Neural progenitor cell (in vitro differentiated cells): ENCODE data around the gene DNAJC5. TPM values are rescaled to one million over a fixed set of nuclear protein-coding genes. Genes with fewer than 3 reads are reported as not detected.

Source experiments
- DNase-seq: peaks from one replicate; pipeline ENCODE4 v3.0.0-alpha.2; 2016; ENCODE audit warnings: low spot score
- H2AFZ ChIP-seq: fragments of 200-600 bp; sonication (generic); replicated peaks from 2 replicates; pipeline ENCODE4 v1.6.1; 2016; ENCODE audit warnings: antibody characterized with exemption
- H3F3A ChIP-seq: fragments of 200-600 bp; sonication (generic); 2 replicates; pipeline ENCODE4 v1.6.1; 2016; ENCODE audit warnings: antibody characterized with exemption, low read depth
- H3K27ac ChIP-seq: fragments of 200-600 bp; sonication (generic); 2 replicates; pipeline ENCODE4 v1.5.1; 2016; ENCODE audit warnings: mild to moderate bottlenecking
- H3K27me3 ChIP-seq: fragments of 200-600 bp; sonication (generic); 2 replicates; pipeline ENCODE4 v1.6.1; 2016; ENCODE audit warnings: mild to moderate bottlenecking, moderate library complexity
- H3K36me3 ChIP-seq: fragments of 200-600 bp; sonication (generic); 2 replicates; pipeline ENCODE4 v1.5.1; 2016
- H3K4me1 ChIP-seq: fragments of 200-600 bp; sonication (generic); 2 replicates; pipeline ENCODE4 v1.6.1; 2016; ENCODE audit warnings: mixed run types
- H3K4me2 ChIP-seq: fragments of 200-600 bp; sonication (generic); 2 replicates; pipeline ENCODE4 v1.6.1; 2016
- H3K4me3 ChIP-seq: fragments of 200-600 bp; sonication (generic); 2 replicates; pipeline ENCODE4 v1.5.1; 2016
- H3K79me2 ChIP-seq: fragments of 200-600 bp; sonication (generic); 2 replicates; pipeline ENCODE4 v1.6.1; 2016; ENCODE audit warnings: low read depth
- H3K9ac ChIP-seq: fragments of 200-600 bp; sonication (generic); 2 replicates; pipeline ENCODE4 v1.6.1; 2016
- H3K9me3 ChIP-seq: fragments of 200-600 bp; sonication (generic); 2 replicates; pipeline ENCODE4 v1.5.1; 2016; ENCODE audit warnings: low read depth
- H4K20me1 ChIP-seq: fragments of 200-600 bp; sonication (generic); 2 replicates; pipeline ENCODE4 v1.6.1; 2016; ENCODE audit warnings: low read depth
- H3K27ac Mint-ChIP-seq: 3 replicates; pipeline ENCODE4 v1.8.0; 2021; ENCODE audit warnings: mixed read lengths
- H3K27me3 Mint-ChIP-seq: 2 replicates; pipeline ENCODE4 v1.8.0; 2022; ENCODE audit warnings: low read depth, mild to moderate bottlenecking, inconsistent platforms, moderate library complexity, mixed read lengths; ENCODE audit not compliant: insufficient read depth
- H3K36me3 Mint-ChIP-seq: 3 replicates; pipeline ENCODE4 v1.8.0; 2021; ENCODE audit warnings: mixed read lengths
- H3K4me1 Mint-ChIP-seq: 3 replicates; pipeline ENCODE4 v1.8.0; 2021; ENCODE audit warnings: mixed read lengths
- H3K4me3 Mint-ChIP-seq: 3 replicates; pipeline ENCODE4 v1.8.0; 2021; ENCODE audit warnings: mild to moderate bottlenecking, moderate library complexity, mixed read lengths
- H3K9me3 Mint-ChIP-seq: 3 replicates; pipeline ENCODE4 v1.8.0; 2020; ENCODE audit warnings: mixed read lengths
- EZH2 ChIP-seq: fragments of 200-600 bp; sonication (generic); IDR thresholded peaks from 2 replicates; pipeline ENCODE4 v1.6.1; 2017; ENCODE audit warnings: antibody characterized with exemption, mild to moderate bottlenecking, moderate library complexity
- EZH2phosphoT487 ChIP-seq: fragments of 200-600 bp; sonication (generic); IDR thresholded peaks from 2 replicates; pipeline ENCODE4 v1.6.1; 2017; ENCODE audit warnings: antibody characterized with exemption
- total RNA-seq: library from RNA; depleted of rRNA; stranded (reverse); fragments of >200 nt; gene quantifications from 2 replicates; pipeline ENCODE4 v1.2.3, GENCODE V29; 2015; ENCODE audit warnings: low replicate concordance
- TF ChIP-seq, protein P1 (sequence below): fragments of 200-600 bp; sonication (generic); IDR thresholded peaks from 2 replicates; pipeline ENCODE4 v1.5.1; 2017; ENCODE audit warnings: antibody characterized with exemption, mild to moderate bottlenecking

DNAJC5 gene
- total RNA-seq, 1 donor from 2014 or later, result 17.2 TPM

DNA sequence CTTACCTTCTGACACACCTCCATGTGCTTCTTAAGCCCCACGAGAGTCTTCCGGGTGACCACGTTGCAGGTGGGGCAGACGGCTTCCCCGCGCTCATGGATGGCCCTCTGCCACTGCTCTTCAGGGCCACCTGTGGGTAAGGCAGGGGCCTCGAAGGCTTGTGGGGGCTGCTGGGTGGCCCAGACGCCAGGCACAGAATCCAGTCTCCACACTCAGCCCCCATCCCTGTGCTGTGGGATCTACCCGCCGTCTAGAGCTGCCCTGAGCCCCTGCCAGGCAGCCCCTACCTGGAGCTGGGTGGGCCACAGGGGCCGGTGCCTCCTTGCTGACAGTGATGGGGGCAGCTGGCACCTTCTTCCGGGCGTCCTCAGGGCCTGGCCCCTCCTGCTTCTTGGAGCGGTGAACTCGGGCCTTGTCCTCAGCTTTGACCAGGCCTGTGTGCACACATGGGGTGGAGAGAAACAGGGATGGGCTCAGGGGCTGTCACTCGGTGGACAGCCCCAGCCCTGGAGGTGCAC, 68.9 kb downstream of the DNAJC5 start:
- Histone ChIP-seq H2AFZ (no peak overlapping the region), H3K4me1 (peaks cover 9% of the 10 kb centered on the region), H4K20me1 (peaks cover 7% of the 10 kb centered on the region), H3F3A (peaks cover 5% of the 10 kb centered on the region), H3K36me3 (no peaks in the 10 kb centered on the region), H3K27ac (no peak overlapping the region), H3K79me2 (peaks cover 8% of the 10 kb centered on the region), H3K9me3 (no peaks in the 10 kb centered on the region), H3K27me3 (no peaks in the 10 kb centered on the region), H3K9ac (no peak overlapping the region), H3K4me3 (no peak overlapping the region), H3K4me2 (no peak overlapping the region)
- H3K27me3 Mint-ChIP-seq, result peaks cover 2% of the 10 kb centered on the region
- H3K27ac Mint-ChIP-seq, result no peak overlapping the region
- TF ChIP-seq, protein P1, sequence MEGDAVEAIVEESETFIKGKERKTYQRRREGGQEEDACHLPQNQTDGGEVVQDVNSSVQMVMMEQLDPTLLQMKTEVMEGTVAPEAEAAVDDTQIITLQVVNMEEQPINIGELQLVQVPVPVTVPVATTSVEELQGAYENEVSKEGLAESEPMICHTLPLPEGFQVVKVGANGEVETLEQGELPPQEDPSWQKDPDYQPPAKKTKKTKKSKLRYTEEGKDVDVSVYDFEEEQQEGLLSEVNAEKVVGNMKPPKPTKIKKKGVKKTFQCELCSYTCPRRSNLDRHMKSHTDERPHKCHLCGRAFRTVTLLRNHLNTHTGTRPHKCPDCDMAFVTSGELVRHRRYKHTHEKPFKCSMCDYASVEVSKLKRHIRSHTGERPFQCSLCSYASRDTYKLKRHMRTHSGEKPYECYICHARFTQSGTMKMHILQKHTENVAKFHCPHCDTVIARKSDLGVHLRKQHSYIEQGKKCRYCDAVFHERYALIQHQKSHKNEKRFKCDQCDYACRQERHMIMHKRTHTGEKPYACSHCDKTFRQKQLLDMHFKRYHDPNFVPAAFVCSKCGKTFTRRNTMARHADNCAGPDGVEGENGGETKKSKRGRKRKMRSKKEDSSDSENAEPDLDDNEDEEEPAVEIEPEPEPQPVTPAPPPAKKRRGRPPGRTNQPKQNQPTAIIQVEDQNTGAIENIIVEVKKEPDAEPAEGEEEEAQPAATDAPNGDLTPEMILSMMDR, result no peak
- TF ChIP-seq EZH2phosphoT487, result no peak
- TF ChIP-seq EZH2, result no peak
- no peak for DNase-seq
- H3K9me3 Mint-ChIP-seq, result no peaks in the 10 kb centered on the region
- H3K4me1 Mint-ChIP-seq, result peaks cover 8% of the 10 kb centered on the region
- H3K4me3 Mint-ChIP-seq, result no peak overlapping the region
- H3K36me3 Mint-ChIP-seq, result peaks cover 2% of the 10 kb centered on the region

DNA sequence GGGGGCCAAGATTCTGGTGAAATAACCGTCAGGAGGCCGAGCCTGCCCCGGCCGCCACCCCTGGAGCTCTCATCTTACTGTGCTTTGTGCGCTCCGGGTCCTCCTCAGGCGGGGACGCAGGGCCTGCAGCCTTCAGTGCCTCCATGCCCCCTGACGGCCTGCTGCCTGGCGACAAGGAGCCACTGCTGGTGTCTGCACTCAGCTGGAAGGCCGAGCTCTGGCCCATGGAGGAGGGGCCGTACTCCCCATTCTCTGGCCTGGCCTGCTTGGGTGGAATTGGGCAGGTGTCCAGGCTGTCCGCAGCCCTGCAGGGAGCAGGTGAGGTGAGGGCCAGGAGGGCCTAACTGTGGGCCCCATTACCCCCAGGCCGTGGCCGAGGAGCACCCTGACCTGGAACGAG, 69.5 kb downstream of the DNAJC5 start:
- peaks cover 1% of the 10 kb centered on the region for H4K20me1 ChIP-seq
- no peak overlapping the region for H2AFZ ChIP-seq
- H3K79me2 ChIP-seq, result peaks cover 11% of the 10 kb centered on the region
- H3K4me3 ChIP-seq, result no peak overlapping the region
- H3K4me1 ChIP-seq, result peaks cover 6% of the 10 kb centered on the region
- DNase-seq, result no peak
- peaks cover 2% of the 10 kb centered on the region for H3K27me3 Mint-ChIP-seq
- peaks cover 2% of the 10 kb centered on the region for H3K36me3 Mint-ChIP-seq
- H3K4me1 Mint-ChIP-seq, result peaks cover 6% of the 10 kb centered on the region
- H3K27ac ChIP-seq, result no peak overlapping the region
- no peaks in the 10 kb centered on the region for H3K9me3 ChIP-seq
- TF ChIP-seq EZH2, result no peak
- TF ChIP-seq, protein P1, result no peak
- TF ChIP-seq EZH2phosphoT487, result no peak
- H3K36me3 ChIP-seq, result no peaks in the 10 kb centered on the region
- H3F3A ChIP-seq, result no peaks in the 10 kb centered on the region
- no peaks in the 10 kb centered on the region for H3K9me3 Mint-ChIP-seq
- no peak overlapping the region for H3K4me2 ChIP-seq
- no peak overlapping the region for H3K4me3 Mint-ChIP-seq
- no peak overlapping the region for H3K27ac Mint-ChIP-seq
- no peaks in the 10 kb centered on the region for H3K27me3 ChIP-seq
- no peak overlapping the region for H3K9ac ChIP-seq

DNA sequence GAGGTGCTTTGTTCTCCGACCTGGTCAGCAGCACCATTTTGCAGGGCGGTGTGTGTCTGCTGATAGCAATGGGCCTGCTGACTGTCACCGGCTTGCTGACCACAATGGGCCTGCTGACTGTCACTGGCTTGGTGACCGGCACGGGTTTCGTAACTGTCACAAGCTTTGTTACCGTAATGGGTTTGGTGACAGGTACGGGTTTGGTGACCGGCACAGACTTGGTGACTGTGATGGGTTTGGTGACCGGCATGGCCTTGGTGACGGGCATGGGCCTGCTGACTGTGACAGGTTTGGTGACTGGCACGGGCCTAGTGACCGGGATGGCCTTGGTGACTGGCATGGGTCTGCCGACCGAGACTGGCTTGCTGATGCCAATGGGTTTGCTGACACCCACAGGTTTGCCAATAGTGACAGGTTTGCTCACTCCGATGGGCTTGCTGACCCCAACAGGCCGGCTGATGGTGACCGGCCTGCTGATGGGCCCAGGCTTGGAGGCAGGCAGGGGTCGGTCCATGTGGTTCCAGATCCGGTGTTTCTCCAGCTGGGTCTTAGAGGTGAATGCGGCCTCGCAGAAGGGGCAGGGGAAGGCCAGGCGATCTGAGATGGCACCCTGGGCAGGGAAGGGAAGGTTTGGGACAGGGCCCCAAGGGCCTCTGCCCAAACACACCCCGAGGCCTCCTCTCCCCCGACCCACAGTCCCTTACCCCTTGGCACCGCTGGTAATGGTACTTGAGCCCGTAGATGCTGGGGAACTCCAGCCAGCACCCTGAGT, 71.4 kb downstream of the DNAJC5 start:
- no peak overlapping the region for H3K4me2 ChIP-seq
- peaks cover 11% of the 10 kb centered on the region for H3K79me2 ChIP-seq
- H3K9me3 ChIP-seq, result no peaks in the 10 kb centered on the region
- Mint-ChIP-seq H3K27ac (no peak overlapping the region), H3K9me3 (no peaks in the 10 kb centered on the region), H3K27me3 (peaks cover 5% of the 10 kb centered on the region), H3K36me3 (no peaks in the 10 kb centered on the region), H3K4me3 (no peak overlapping the region), H3K4me1 (peaks cover 6% of the 10 kb centered on the region)
- H3F3A ChIP-seq, result peaks cover 7% of the 10 kb centered on the region
- DNase-seq, result no peak
- no peaks in the 10 kb centered on the region for H3K36me3 ChIP-seq
- TF ChIP-seq, protein P1, result no peak
- TF ChIP-seq EZH2 (no peak), EZH2phosphoT487 (no peak)
- no peak overlapping the region for H2AFZ ChIP-seq
- no peak overlapping the region for H3K4me3 ChIP-seq
- H3K9ac ChIP-seq, result no peak overlapping the region
- no peak overlapping the region for H3K27ac ChIP-seq
- H3K27me3 ChIP-seq, result peaks cover 11% of the 10 kb centered on the region
- peaks cover 10% of the 10 kb centered on the region for H3K4me1 ChIP-seq
- H4K20me1 ChIP-seq, result no peaks in the 10 kb centered on the region
